22Rv1 (cell line): Measurements from ENCODE around the gene MN1.

Source experiments
- H3K27ac ChIP-seq: fragments of 450-650 bp; 2 replicates; pipeline ENCODE4 v1.5.1; 2017
- CTCF ChIP-seq: fragments of 450-650 bp; IDR thresholded peaks from 2 replicates; pipeline ENCODE4 v1.5.1; 2017; ENCODE audit warnings: mild to moderate bottlenecking
- ZFX ChIP-seq: fragments of 450-650 bp; IDR thresholded peaks from 2 replicates; pipeline ENCODE4 v1.6.1; 2017; ENCODE audit warnings: antibody characterized with exemption, borderline replicate concordance

MN1 gene

DNA sequence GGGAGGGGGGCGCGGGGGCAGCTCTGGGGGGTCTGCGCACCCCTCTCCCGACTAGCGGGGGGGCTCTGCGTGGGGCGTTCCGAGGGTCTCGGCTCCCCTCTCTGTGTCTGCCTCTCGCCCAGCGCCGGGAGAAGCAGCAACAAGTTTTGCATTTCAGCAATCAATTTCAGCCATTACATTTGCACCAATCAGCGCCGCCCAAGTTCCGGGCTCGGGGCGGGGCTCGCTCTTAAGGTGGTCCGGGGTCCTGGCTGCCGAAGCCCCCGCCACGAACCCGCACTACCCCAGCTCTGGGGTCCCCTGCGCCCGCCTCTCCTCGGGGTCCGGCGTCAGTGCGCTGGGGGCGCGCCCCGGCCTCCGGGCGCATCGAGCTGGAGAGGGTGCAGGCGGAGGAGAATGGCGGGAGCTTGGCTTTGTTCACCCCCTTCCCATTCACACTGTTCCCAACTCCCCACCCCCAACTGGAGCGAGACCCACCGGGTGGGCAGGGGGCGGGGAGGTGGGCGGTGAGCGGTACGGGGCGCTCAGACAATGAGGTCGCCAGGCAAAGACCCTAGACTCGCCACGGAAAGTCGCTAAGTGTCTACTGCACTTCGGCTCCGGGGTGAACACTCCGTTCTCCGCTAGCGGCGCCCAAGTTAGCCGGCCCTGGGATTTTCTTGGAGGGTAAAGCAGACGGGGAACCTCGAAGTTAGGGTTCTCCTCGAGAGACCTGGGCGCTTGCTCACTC, at the start of gene MN1:
Gene MN1 (minus strand): TSS at position 141 of the 730 bp plus-strand sequence. CDS start 1,213 bp downstream, outside the sequence.
- no peak within 1 kb of the TSS for H3K27ac ChIP-seq
- no peak for TF ChIP-seq CTCF
- TF ChIP-seq ZFX, result no peak

DNA sequence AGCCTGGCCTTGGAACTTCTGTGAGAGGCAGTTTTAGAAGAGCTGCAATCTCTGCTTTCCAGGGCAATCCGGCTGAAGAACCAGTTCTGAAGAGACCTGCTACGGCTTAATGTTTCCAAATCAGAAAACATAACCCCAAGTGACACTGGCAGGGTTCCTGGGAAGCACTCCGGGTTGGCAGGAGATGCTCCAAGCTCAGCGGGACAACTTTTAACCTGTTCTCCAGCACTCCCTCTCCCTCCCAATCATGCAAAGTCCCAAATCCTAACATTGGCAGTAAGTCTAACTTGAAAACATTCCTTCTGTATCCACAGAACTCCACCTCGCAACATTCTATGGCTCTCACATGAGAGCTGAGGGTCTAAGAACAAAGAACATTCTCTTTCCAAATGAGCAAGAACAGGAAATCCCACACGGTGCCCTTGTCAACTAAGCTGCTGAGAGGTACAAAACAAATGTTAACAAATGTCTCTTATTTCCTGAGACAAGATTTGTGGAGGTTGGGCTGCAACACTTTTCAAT, 48.5 kb upstream of the MN1 start:
- no peak overlapping the region for H3K27ac ChIP-seq
- TF ChIP-seq ZFX (no peak), CTCF (no peak)

DNA sequence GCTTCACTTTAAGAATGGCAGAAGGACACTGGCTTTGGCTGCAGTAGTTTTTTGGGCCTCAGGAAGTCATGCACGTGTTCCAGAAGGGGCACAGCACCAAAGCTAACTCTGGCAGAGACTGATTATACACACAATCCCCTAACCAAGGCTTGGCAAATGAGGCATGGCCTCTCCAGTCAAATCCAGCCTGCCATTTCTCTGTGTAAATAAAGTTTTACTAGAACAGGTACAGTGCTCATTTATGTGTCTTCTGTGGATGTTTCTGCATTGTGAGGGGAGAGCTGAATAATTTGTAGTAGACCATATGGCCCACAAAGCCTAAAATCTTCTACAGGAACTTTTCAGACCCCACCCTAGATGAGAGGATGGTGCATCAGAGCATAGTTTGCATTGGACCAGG, 46.4 kb upstream of the MN1 start:
- TF ChIP-seq ZFX (no peak), CTCF (no peak)
- H3K27ac ChIP-seq, result no peak overlapping the region

GRCh38 chr22:27846910-27847309, 45.4 kb upstream of the MN1 start:
- no peak overlapping the region for H3K27ac ChIP-seq

DNA sequence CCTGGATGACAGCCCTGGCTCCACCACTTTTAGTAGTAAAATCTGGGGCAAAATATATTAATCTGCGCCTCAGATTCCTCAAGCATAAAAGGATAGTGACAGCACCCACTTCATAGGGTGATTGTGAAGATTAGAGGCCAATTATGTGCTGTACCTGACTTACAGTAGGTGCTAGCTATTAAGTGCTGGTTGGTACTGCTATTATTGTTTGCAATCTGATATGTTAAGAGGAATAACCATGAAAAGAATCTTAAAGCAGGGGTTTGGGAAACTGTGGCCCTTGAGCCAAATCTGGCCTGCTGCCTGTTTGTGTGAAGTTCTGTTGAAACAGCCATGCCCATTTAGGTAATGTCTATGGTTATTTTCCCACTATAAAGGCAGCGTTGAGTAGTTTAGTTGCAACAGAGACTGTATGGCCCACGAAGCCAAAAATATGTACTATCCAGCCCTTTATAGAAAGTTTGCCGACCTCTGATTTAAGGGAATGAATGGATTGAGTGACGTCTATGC, 44.7 kb upstream of the MN1 start:
- TF ChIP-seq CTCF (no peak), ZFX (no peak)
- H3K27ac ChIP-seq, result no peak overlapping the region

More at GRCh38 chr22:27846910-27847309, 45.4 kb upstream of the MN1 start:
- no peak for TF ChIP-seq CTCF
- no peak for TF ChIP-seq ZFX

GRCh38 chr22:27845644-27846043, 44.1 kb upstream of the MN1 start:
- H3K27ac ChIP-seq, result no peak overlapping the region
- TF ChIP-seq ZFX, result no peak
- TF ChIP-seq CTCF, result no peak
